ENCODE data around the gene C19orf25. TPM values are rescaled to one million over a fixed set of nuclear protein-coding genes. Genes with fewer than 3 reads are reported as not detected.

Gene C19orf25
- total and polyA plus RNA-seq, 10 of the 15 experiments (the other 5 are each of a cell fraction or from before 2014, with no cell fraction given) = 1.2 to 67.0 (median 25.6) TPM

DNA sequence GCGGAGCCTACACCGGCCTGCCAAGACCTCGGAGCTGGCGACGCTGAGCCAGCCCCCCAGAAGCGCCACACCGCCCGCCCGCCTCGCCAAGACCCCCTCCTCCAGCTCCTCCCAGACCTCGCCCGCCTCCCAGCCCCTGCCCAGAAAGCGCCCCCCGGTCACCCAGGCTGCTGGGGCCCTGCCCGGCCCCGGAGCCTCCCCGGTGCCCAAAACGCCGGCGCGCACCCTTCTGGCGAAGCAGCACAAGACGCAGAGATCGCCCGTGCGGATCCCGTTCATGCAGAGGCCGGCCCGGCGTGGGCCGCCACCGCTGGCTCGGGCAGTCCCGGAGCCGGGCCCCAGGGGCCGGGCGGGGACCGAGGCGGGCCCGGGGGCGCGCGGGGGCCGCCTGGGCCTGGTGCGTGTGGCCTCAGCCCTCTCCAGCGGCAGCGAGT lies 10.2 kb downstream of the C19orf25 start:
- BruUV-seq (replicated peaks) = no TSS peak
- intact Hi-C loops (cut with micrococcal nuclease; ENCODE audit: unreplicated experiment) (no loop called here), in situ Hi-C loops (cut with MboI) (no loop called here)
- Histone ChIP-seq H4K20me1 (ENCODE audit: control insufficient read depth, insufficient read depth) (peaks cover 7% of the 10 kb centered on the region), H3K27ac (ENCODE audit: control insufficient read depth, insufficient read depth) (no peak overlapping the region), H3K79me2 (ENCODE audit: control insufficient read depth, insufficient read depth, low read length) (no peaks in the 10 kb centered on the region), H2AFZ (ENCODE audit: control insufficient read depth, low read depth, low read length) (no peak overlapping the region), H3K27me3 (replicated peaks in 1 of 2; ENCODE audit: control insufficient read depth in 2 of 2, insufficient read depth in 2 of 2, low read length in 1 of 2) (peaks cover 10 to 27% of the 10 kb centered on the region in 2 experiments), H3K9ac (ENCODE audit: control insufficient read depth, insufficient read depth, low read length) (no peak overlapping the region), H3K36me3 (ENCODE audit: control insufficient read depth in 2 of 2, insufficient read depth in 2 of 2, low read length in 1 of 2) (no peaks in the 10 kb centered on the region), H3K9me3 (replicated peaks; ENCODE audit: control insufficient read depth, insufficient read depth, low read length) (no peaks in the 10 kb centered on the region), H3K4me1 (ENCODE audit: control insufficient read depth, insufficient read depth, low read length) (peaks cover 7% of the 10 kb centered on the region), H3K4me2 (ENCODE audit: control insufficient read depth, insufficient read depth) (no peak overlapping the region), H3K4me3 (no peak overlapping the region)
- CTCF ChIA-PET = no interaction called here
- 1% methylated on average over 13 of the region's 47 CpGs for WGBS (ENCODE audit: insufficient coverage, insufficient replicate concordance, low lambda C conversion rate, missing lambda C conversion rate)
- peak; percentile 23; the same call in 1 of the 3 replicates for ATAC-seq
- SMC1A ChIA-PET (ENCODE audit: uncharacterized antibody, unreplicated experiment) = no interaction called here
- no peak for FAIRE-seq
- RAD21 ChIA-PET (ENCODE audit: unreplicated experiment) = no interaction called here
- POLR2A ChIA-PET = no interaction called here
- peak; percentile 80 for TF ChIP-seq HDAC6 (IDR thresholded peaks at IDR 0.05; ENCODE audit: unreplicated experiment)
- 0 out of 4 replicates have a peak, but pooled peaks of 1 of the 2 experiments have one; percentile 9 for TF ChIP-seq BHLHE40 (IDR thresholded peaks at IDR 0.05; ENCODE audit: borderline replicate concordance in 1 of 2, low read depth in 2 of 2, low read length in 1 of 2)
- no peak for TF ChIP-seq EZH2 (IDR thresholded peaks at IDR 0.05; ENCODE audit: borderline replicate concordance, control insufficient read depth, low read depth, low read length)
- no peak for DNase-seq (ENCODE audit: low read depth, low spot score)

DNA sequence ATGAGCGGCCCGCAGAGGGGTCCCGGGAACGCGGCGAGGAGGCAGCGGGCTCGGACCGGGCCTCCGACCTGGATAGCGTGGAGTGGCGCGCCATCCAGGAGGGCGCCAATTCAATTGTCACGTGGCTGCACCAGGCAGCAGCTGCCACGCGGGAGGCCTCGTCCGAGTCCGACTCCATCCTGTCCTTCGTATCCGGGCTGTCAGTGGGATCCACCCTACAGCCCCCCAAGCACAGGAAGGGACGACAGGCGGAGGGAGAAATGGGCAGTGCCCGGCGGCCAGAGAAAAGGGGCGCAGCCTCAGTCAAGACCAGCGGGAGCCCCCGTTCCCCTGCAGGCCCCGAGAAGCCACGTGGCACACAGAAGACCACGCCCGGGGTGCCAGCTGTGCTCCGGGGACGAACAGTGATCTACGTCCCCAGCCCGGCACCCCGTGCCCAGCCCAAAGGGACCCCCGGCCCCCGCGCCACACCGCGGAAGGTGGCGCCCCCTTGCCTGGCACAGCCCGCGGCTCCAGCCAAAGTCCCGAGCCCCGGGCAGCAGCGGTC lies 10.7 kb downstream of the C19orf25 start:
- H3K4me2 ChIP-seq (ENCODE audit: control insufficient read depth, insufficient read depth) = no peak overlapping the region
- no peak overlapping the region for H2AFZ ChIP-seq (ENCODE audit: control insufficient read depth, low read depth, low read length)
- FAIRE-seq = no peak
- ChIA-PET SMC1A (ENCODE audit: uncharacterized antibody, unreplicated experiment) (no interaction called here), POLR2A (no interaction called here), RAD21 (ENCODE audit: unreplicated experiment) (no interaction called here), CTCF (no interaction called here)
- peaks cover 10 to 27% of the 10 kb centered on the region in 2 experiments for H3K27me3 ChIP-seq (replicated peaks in 1 of 2; ENCODE audit: control insufficient read depth in 2 of 2, insufficient read depth in 2 of 2, low read length in 1 of 2)
- WGBS (ENCODE audit: insufficient coverage, insufficient replicate concordance, low lambda C conversion rate, missing lambda C conversion rate) = 27% methylated on average over 37 of the region's 49 CpGs
- DNase-seq (ENCODE audit: low read depth, low spot score) = no peak
- peaks cover 7% of the 10 kb centered on the region for H3K4me1 ChIP-seq (ENCODE audit: control insufficient read depth, insufficient read depth, low read length)
- no peak for ATAC-seq
- H4K20me1 ChIP-seq (ENCODE audit: control insufficient read depth, insufficient read depth) = peaks cover 7% of the 10 kb centered on the region
- in situ Hi-C loops (cut with MboI) (no loop called here), intact Hi-C loops (cut with micrococcal nuclease; ENCODE audit: unreplicated experiment) (no loop called here)
- H3K9ac ChIP-seq (ENCODE audit: control insufficient read depth, insufficient read depth, low read length) = no peak overlapping the region
- no peak overlapping the region for H3K27ac ChIP-seq (ENCODE audit: control insufficient read depth, insufficient read depth)
- H3K4me3 ChIP-seq = no peak overlapping the region
- no TSS peak for BruUV-seq (replicated peaks)
- no peaks in the 10 kb centered on the region for H3K79me2 ChIP-seq (ENCODE audit: control insufficient read depth, insufficient read depth, low read length)
- no peaks in the 10 kb centered on the region for H3K9me3 ChIP-seq (replicated peaks; ENCODE audit: control insufficient read depth, insufficient read depth, low read length)
- H3K36me3 ChIP-seq (ENCODE audit: control insufficient read depth in 2 of 2, insufficient read depth in 2 of 2, low read length in 1 of 2) = no peaks in the 10 kb centered on the region
- TF ChIP-seq, protein P1, sequence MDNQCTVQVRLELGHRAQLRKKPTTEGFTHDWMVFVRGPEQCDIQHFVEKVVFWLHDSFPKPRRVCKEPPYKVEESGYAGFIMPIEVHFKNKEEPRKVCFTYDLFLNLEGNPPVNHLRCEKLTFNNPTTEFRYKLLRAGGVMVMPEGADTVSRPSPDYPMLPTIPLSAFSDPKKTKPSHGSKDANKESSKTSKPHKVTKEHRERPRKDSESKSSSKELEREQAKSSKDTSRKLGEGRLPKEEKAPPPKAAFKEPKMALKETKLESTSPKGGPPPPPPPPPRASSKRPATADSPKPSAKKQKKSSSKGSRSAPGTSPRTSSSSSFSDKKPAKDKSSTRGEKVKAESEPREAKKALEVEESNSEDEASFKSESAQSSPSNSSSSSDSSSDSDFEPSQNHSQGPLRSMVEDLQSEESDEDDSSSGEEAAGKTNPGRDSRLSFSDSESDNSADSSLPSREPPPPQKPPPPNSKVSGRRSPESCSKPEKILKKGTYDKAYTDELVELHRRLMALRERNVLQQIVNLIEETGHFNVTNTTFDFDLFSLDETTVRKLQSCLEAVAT (IDR thresholded peaks at IDR 0.05) = no peak
- TF ChIP-seq, protein P2, sequence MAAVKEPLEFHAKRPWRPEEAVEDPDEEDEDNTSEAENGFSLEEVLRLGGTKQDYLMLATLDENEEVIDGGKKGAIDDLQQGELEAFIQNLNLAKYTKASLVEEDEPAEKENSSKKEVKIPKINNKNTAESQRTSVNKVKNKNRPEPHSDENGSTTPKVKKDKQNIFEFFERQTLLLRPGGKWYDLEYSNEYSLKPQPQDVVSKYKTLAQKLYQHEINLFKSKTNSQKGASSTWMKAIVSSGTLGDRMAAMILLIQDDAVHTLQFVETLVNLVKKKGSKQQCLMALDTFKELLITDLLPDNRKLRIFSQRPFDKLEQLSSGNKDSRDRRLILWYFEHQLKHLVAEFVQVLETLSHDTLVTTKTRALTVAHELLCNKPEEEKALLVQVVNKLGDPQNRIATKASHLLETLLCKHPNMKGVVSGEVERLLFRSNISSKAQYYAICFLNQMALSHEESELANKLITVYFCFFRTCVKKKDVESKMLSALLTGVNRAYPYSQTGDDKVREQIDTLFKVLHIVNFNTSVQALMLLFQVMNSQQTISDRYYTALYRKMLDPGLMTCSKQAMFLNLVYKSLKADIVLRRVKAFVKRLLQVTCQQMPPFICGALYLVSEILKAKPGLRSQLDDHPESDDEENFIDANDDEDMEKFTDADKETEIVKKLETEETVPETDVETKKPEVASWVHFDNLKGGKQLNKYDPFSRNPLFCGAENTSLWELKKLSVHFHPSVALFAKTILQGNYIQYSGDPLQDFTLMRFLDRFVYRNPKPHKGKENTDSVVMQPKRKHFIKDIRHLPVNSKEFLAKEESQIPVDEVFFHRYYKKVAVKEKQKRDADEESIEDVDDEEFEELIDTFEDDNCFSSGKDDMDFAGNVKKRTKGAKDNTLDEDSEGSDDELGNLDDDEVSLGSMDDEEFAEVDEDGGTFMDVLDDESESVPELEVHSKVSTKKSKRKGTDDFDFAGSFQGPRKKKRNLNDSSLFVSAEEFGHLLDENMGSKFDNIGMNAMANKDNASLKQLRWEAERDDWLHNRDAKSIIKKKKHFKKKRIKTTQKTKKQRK (IDR thresholded peaks at IDR 0.05; ENCODE audit: low read depth, low read length) = no peak
- 0 out of 2 replicates have a peak, but pooled peaks have one; percentile 18 for TF ChIP-seq POLR2A (IDR thresholded peaks at IDR 0.05; ENCODE audit: low read depth, low read length)
- TF ChIP-seq ZSCAN29 (IDR thresholded peaks at IDR 0.05) = no peak
- no peak for TF ChIP-seq SRF (IDR thresholded peaks at IDR 0.05; ENCODE audit: low read depth in 2 of 2, low read length in 2 of 2)
- TF ChIP-seq EZH2 (IDR thresholded peaks at IDR 0.05; ENCODE audit: borderline replicate concordance, control insufficient read depth, low read depth, low read length) = 0 out of 2 replicates have a peak, but pooled peaks have one; percentile 35
- TF ChIP-seq POLR2AphosphoS2 (IDR thresholded peaks at IDR 0.05; ENCODE audit: low read depth, low read length) = no peak
- TF ChIP-seq CHD1 (IDR thresholded peaks at IDR 0.05; ENCODE audit: low read depth, low read length) = no peak
- TF ChIP-seq MYC (IDR thresholded peaks at IDR 0.05; ENCODE audit: insufficient read depth, insufficient read length, insufficient replicate concordance, low read length, severe bottlenecking) = no peak
- no peak for TF ChIP-seq TARDBP (IDR thresholded peaks at IDR 0.05; ENCODE audit: borderline replicate concordance)
- no peak for TF ChIP-seq SIN3A (IDR thresholded peaks at IDR 0.05; ENCODE audit: low read depth, low read length)

Measured in GM12878 (cell line).